ENCODE results near the gene PICK1. TPM values are rescaled to one million over a fixed set of nuclear protein-coding genes. Genes with fewer than 3 reads are reported as not detected.

Gene PICK1
- total RNA-seq, 4 donors from 2014 or later, result 35.9 to 67.6 (median 51.4) TPM

DNA sequence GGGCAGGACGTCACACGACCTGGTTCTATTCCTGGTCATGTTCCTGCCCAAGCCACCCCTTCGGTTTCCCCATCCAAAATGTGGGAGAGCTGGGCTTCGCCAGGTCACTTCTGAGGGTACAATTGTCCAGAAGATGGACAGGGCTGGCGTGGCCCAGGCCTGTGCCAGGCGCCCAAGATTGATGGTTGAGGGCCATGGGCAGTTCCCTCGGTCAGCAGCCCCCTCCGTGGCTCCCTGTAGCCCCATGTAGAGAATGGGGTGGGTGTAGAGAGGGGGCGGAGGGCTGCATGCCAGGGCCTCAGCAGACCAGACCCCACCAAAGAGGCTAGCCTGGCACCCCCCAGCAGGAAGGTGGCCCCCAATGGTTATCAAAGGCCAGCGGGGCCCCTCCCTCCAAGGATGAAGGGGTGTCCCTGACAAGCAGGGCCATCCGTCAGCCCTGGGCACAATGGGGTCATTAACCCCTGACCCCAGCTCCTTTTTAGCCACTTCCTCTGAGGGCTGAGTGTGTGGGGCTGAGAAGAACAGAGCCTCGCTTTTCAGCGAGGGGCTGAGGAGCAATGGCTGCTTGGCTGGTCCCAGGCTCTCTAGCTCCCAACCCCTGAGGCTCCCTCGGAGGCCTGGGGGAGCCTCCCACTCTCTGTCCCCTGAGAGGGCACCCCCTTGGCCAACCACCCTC, 11.0 kb upstream of the PICK1 start:
- intact Hi-C loops (cut with DNase I; ENCODE audit: low total_unique reads), result no loop called here
- TF ChIP-seq, protein P1, sequence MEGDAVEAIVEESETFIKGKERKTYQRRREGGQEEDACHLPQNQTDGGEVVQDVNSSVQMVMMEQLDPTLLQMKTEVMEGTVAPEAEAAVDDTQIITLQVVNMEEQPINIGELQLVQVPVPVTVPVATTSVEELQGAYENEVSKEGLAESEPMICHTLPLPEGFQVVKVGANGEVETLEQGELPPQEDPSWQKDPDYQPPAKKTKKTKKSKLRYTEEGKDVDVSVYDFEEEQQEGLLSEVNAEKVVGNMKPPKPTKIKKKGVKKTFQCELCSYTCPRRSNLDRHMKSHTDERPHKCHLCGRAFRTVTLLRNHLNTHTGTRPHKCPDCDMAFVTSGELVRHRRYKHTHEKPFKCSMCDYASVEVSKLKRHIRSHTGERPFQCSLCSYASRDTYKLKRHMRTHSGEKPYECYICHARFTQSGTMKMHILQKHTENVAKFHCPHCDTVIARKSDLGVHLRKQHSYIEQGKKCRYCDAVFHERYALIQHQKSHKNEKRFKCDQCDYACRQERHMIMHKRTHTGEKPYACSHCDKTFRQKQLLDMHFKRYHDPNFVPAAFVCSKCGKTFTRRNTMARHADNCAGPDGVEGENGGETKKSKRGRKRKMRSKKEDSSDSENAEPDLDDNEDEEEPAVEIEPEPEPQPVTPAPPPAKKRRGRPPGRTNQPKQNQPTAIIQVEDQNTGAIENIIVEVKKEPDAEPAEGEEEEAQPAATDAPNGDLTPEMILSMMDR (IDR thresholded peaks at IDR 0.05), result no peak
- TF ChIP-seq POLR2A (IDR thresholded peaks at IDR 0.05), result no peak
- 72 to 82% methylated on average over 12 to 14 of the region's 14 CpGs for WGBS, 2 donors
- no peak for DNase-seq (ENCODE audit: low spot score in 2 of 2)
- H3K4me3 ChIP-seq (ENCODE audit: low read depth, poor library complexity, severe bottlenecking), result no peak overlapping the region

DNA sequence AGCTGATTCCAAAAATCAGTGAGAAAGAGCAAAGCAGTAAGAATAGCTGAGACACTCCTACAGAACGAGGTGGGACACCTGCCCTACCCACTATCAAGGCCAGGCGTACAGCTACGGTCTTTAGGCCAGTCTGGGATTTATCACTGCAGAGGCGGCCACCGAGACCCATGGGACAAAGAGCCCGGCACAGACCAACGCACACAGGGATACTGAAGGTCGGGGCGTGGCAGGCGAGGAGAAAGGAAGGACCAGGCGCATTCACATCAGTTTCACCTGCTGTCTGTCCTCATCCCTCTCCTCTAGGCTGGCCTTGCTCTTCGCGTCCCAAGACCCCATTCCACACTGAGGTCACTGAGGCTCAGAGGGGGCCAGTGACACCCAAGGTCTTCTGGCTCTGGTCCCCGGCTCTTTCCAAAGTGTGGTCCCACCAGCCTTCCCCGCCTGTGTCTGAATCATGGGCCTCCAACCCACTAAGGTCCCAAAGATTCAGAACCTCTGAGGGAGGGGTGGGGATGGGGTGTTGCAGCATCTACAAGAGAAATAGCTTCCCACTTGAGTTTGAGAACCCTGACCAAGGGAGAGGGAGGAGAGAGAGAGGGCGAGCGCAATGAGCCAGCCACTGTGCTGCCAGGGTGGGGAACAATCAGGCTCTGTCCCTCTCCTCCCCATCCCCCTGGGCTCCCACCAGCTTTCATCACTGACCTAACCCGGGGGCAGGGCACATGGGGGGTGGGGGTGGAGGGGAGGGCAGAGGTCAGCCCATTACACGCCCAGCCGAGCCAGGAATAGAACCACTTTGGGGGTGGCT, 7.2 kb upstream of the PICK1 start:
- no peak for TF ChIP-seq POLR2A (IDR thresholded peaks at IDR 0.05)
- TF ChIP-seq, protein P1 (IDR thresholded peaks at IDR 0.05), result no peak
- DNase-seq (ENCODE audit: low spot score in 2 of 2), result no peak
- WGBS, 2 donors, result 75 to 77% methylated on average over 20 of the region's 20 CpGs
- no peak overlapping the region for H3K4me3 ChIP-seq (ENCODE audit: low read depth, poor library complexity, severe bottlenecking)
- intact Hi-C loops (cut with DNase I; ENCODE audit: low total_unique reads), result loop anchor here (10.0 kb wide), 1 partner anchor 305 kb away; no protein-coding TSS in a partner anchor

DNA sequence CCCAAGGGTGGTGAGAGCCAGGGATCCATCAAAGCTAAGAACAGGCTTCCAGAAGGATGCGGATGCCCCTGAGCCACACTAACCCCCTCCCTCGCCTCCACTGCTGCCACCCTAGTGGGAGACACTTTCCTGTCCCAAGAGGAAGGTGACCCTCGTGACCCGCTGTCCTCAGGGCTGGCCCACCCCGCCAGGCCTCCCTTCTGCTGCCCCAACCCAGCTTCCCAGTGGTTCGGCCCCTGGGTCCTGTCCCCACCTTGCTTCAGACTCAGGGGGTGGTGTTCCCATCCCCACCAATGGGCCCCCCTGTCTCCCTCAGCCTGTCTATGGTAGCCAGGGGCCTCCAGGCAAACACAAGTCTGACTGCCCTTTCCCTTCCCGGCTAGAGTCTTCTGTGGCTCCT, 6.5 kb upstream of the PICK1 start:
- WGBS, 2 donors, result 80 to 86% methylated on average over 6 to 7 of the region's 7 CpGs
- intact Hi-C loops (cut with DNase I; ENCODE audit: low total_unique reads), result loop anchor here (10.0 kb wide), 1 partner anchor 304 kb away; no protein-coding TSS in a partner anchor
- no peak overlapping the region for H3K4me3 ChIP-seq (ENCODE audit: low read depth, poor library complexity, severe bottlenecking)
- TF ChIP-seq, protein P1 (IDR thresholded peaks at IDR 0.05), result no peak
- TF ChIP-seq POLR2A (IDR thresholded peaks at IDR 0.05), result no peak
- DNase-seq (ENCODE audit: low spot score in 2 of 2), result no peak

DNA sequence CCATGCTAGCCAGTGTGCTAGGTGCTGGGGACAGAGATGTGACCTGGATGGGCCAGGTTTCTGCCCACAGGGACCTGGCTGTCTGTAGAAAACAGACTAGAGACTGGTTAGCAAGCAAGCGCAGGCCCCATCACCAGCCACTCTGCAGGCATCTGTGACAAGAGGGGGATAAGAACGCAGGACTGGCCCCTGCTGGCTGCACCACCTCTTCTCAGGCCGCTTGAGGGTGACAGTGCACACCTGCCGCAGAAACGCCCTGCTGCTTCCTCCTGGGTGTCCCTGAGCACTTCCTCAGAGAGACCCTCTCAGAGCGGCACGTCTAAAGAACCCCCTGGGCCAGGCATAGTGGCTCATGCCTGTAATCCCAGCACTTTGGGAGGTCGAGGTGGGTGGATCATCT, 5.9 kb upstream of the PICK1 start:
- no peak overlapping the region for H3K4me3 ChIP-seq (ENCODE audit: low read depth, poor library complexity, severe bottlenecking)
- DNase-seq (ENCODE audit: low spot score in 2 of 2), result no peak
- WGBS, 2 donors, result 74 to 81% methylated on average over 4 to 8 of the region's 8 CpGs
- TF ChIP-seq, protein P1 (IDR thresholded peaks at IDR 0.05), result no peak
- no peak for TF ChIP-seq POLR2A (IDR thresholded peaks at IDR 0.05)
- intact Hi-C loops (cut with DNase I; ENCODE audit: low total_unique reads), result loop anchor here (10.0 kb wide), 1 partner anchor 304 kb away; no protein-coding TSS in a partner anchor

DNA sequence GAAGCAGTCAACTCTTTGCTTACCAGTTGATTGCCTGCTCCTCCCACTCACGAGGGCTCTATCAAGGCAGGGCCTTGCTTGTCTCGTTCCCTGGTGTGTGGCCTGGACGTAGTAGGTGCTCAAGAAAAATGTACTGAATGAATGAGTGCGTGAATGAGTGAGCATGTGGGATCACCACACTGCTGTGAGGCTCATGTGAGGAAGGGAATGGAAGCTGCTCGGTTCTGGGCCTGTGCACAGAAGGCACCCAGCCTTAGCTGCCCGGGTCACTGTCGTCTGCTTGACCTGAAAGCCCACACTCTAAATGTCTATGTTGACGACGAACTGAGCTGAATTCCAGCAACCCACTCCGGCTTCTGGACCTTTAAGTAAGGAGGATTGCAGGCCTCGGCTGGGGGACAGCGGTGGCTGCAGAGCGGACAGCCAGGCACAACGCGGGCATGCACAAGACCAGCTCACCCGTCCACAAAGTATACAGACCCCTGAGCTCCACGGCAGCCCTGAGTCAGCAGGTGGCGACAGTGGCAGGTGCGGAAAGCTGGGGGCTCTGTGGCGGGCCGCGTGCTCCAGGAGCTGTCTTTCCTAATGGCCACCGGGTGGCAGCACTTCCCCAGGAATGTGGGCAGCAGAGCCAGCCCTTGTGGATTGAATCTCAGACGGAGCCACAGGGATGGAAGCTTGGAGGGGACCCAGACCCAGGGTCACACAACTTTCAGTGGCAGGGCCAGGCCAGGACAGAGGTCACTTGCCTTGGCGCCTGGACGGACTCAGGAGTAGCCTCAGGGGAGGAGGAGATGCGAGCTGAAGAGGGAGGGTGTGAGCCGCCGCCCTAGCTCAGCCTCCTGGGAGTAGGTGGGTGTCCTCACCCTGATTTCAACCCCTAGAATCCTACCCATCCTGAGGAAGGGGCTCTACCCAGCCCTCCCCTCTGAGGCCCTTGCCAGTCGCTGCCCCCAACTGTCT, 5.0 kb upstream of the PICK1 start:
- H3K4me3 ChIP-seq (ENCODE audit: low read depth, poor library complexity, severe bottlenecking), result no peak overlapping the region
- 30 to 32% methylated on average over 24 to 28 of the region's 30 CpGs for WGBS, 2 donors
- no peak for TF ChIP-seq POLR2A (IDR thresholded peaks at IDR 0.05)
- TF ChIP-seq, protein P1 (IDR thresholded peaks at IDR 0.05), result peak in 1 of 3 donors; percentile 73
- intact Hi-C loops (cut with DNase I; ENCODE audit: low total_unique reads), result loop anchor here (10.0 kb wide), 1 partner anchor 303 kb away; no protein-coding TSS in a partner anchor
- DNase-seq (ENCODE audit: low spot score in 2 of 2), result peak; percentile 64 to 96
